ENCODE results near the gene FILIP1L.
A peak's percentile ranks its signal among the peaks of the same experiment; 100 is the strongest.

The FILIP1L gene

DNA sequence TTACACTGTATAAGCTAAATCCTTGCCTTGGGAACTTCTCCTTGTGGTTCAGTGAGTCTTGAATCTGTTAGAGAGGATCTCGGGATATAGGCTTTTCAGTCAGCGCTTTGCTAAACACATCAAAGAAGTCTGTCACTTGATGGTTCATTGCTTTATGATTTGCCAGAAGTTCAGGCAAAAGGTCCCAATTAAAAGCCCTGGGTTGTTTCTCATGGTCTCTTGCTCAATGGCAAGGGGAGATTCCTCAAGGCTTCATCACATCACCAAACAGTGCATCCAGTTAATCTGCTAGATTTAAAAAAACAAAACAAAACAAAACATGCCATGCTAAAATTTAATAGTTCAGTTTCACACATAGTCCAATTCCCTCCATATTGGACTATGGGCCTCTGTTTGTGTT lies 114.8 kb downstream of the FILIP1L start:
- no peak for TF ChIP-seq CTCF (conservative IDR thresholded peaks at IDR 0.05)
- no peak overlapping the region for H3K27ac ChIP-seq

DNA sequence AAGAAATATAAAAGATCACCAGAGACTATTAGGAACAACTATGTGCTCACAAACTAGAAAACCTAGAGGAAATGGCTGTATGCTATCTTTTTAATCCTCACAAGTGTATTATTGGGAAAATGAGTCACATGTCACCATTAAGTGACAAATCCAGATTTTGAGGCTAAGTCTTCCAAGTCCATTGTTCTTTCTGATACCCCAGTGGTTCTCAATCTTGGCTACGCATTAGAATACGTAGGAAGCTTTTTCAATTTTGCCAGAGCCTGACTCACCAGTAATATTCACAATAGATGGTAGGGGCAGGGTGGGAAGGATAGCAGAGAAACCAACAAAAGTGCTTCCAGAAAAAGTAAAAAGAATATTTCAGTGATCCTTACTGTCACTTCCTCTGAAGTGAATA lies 117.0 kb downstream of the FILIP1L start:
- no peak for TF ChIP-seq CTCF (conservative IDR thresholded peaks at IDR 0.05)
- H3K27ac ChIP-seq, result no peak overlapping the region

- no peak overlapping the region for H3K27ac ChIP-seq
- no peak for TF ChIP-seq CTCF (conservative IDR thresholded peaks at IDR 0.05)
Observed at GRCh38 chr3:99990179-99990578, 124.1 kb downstream of the FILIP1L start.

DNA sequence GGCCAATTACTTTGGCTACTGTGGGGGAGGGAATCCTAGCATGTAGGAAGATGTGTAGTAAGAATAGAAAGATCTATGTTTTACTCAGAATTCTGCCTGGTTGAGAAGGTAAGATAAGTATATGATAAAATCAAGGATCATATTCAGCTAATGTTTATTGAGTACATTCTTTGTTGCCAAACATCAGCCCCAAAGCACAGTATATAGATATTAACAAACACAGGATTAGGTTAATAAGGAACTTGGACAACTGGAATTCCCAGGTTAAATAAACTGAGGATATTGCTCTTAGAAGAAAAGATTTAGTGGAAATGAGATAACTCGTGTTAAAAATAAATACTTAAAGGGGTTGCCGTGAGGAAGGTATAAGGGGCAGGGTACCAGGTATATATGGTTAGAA lies 129.6 kb downstream of the FILIP1L start:
- H3K27ac ChIP-seq, result peak overlapping the region; percentile 29
- no peak for TF ChIP-seq CTCF (conservative IDR thresholded peaks at IDR 0.05)

GRCh38 chr3:99984139-99984538 lies 130.2 kb downstream of the FILIP1L start:
- H3K27ac ChIP-seq, result peak overlapping the region; percentile 29
- no peak for TF ChIP-seq CTCF (conservative IDR thresholded peaks at IDR 0.05)

DNA sequence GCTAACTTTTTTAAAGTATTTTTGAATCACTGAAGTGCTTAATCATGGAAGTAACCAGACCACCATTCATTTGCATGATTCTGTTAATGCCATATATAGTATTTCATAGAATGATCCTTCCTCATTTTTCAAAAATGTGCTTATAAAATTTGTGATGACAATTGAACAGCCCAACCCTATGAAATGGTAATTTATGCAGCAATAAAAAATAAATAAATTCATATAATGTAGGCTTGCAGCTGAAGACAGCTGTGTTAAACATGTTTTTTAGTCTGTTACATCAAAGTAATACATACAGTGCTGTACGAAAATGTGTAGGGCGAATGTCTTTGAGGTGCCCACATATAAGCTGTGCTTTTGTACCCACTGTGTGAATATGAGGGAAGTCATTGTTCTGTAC lies 131.7 kb downstream of the FILIP1L start:
- H3K27ac ChIP-seq, result no peak overlapping the region
- TF ChIP-seq CTCF (conservative IDR thresholded peaks at IDR 0.05), result no peak

DNA sequence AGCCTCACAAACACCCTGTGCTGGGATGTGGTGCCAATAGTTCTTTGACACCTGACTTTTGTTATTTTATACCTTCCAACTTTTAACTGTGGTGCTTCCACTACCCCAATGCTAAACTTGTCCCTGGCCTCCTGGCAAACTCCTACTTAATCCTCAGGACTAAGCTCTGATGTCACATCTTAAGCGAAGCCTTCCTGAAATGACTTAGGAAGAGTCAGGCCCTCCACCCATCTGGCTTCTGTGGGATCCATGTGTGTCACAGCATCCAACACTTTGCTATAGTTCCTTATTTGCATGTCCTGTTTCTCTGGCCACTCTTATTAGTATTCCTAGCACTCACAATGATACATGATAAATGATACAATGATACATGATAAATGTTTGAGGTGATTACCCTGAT lies 133.2 kb downstream of the FILIP1L start:
- no peak for TF ChIP-seq CTCF (conservative IDR thresholded peaks at IDR 0.05)
- H3K27ac ChIP-seq, result no peak overlapping the region

- H3K27ac ChIP-seq, result no peak overlapping the region
- TF ChIP-seq CTCF (conservative IDR thresholded peaks at IDR 0.05), result no peak
Observed at GRCh38 chr3:99980606-99981005, 133.7 kb downstream of the FILIP1L start.

Measured in VCaP (cell line).